Medulla oblongata (tissue), 1 donor: ENCODE data around the gene CCDC85C.

Source experiments
- DNase-seq: peaks from one replicate; pipeline ENCODE4 v3.0.0-alpha.2; 2015; ENCODE audit errors: extremely low spot score

Gene CCDC85C

DNA sequence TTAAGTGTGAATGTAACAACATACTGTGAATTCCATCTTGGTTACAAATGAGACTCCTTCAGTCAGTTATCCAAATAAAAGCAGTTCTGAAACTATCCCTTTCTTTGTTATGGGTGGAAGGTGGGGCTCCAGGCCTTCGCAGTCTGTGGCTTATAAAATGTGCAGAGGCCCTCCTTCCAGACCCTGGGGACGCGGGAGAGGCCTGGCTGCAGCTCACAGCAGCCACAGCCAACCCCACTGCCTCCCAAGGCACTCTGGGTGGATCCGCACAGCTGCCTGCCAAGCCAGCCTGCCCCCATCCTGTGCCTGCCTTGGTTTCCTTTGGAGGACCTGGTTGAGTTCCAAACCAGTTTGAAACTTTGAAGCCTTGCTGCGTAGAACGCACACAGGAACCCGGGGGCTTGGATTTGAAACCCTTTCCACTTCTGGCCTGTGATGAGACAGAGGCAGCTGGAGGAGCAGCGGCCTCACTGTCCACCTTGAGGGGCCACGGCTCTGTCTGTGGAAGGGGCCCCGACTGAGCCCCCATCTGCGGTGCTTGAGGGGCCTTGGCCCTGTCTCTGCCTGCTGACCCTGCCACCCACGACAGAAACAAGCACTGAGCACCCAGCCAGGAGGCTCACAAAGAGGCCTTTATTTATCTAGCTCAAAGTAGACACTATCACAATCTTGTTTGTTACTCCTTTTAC, 92.4 kb downstream of the CCDC85C start:
- peak; percentile 64 for DNase-seq

DNA sequence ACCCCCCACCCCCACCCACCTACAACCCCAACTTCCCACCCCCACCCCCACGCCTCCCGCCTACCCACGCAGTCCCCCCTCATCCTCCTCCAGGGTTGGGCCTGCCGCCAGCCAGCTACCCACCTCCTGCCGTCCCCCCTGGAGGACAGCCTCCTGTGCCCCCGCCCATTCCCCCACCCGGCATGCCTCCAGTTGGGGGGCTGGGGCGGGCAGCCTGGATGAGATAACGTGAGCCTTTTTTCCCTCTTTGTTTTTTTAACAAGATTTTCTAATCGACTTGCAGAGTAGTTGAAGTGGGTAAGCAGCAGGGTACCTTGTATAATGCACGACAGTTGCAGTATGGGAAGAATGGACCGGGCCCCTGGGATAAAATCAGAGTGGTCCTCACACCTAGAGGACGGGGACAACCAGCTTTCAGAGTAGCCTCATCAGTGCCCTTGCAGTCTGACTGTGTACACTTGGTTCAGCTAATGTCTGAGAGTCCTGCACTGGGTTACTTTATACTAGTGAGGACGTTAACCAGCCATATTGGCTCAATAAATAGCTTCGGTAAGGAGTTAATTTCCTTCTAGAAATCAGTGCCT, 93.4 kb downstream of the CCDC85C start:
- DNase-seq = no peak

DNA sequence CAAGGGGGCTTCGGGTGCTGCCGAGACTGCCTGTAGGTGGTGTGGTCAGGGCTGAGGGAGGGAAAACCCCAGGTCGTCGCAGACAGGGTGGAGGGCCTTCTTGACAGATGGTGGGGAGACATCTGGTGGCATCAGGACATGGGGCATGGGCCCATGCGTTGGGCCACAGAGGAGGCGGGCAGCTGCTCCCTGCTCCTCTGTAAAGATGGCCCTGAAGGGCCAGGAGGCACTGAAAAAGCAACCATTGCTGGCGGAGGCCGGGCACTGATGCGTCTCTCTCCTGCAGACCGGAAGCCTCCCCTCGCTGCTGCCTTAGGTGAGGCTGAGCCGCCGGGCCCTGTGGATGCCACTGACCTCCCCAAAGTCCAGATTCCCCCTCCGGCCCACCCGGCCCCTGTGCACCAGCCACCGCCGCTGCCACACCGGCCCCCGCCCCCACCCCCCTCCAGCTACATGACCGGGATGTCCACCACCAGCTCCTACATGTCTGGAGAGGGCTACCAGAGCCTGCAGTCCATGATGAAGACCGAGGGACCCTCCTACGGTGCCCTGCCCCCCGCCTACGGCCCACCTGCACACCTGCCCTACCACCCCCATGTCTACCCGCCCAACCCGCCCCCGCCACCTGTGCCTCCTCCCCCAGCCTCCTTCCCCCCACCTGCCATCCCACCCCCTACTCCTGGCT, 94.0 kb downstream of the CCDC85C start:
- no peak for DNase-seq

DNA sequence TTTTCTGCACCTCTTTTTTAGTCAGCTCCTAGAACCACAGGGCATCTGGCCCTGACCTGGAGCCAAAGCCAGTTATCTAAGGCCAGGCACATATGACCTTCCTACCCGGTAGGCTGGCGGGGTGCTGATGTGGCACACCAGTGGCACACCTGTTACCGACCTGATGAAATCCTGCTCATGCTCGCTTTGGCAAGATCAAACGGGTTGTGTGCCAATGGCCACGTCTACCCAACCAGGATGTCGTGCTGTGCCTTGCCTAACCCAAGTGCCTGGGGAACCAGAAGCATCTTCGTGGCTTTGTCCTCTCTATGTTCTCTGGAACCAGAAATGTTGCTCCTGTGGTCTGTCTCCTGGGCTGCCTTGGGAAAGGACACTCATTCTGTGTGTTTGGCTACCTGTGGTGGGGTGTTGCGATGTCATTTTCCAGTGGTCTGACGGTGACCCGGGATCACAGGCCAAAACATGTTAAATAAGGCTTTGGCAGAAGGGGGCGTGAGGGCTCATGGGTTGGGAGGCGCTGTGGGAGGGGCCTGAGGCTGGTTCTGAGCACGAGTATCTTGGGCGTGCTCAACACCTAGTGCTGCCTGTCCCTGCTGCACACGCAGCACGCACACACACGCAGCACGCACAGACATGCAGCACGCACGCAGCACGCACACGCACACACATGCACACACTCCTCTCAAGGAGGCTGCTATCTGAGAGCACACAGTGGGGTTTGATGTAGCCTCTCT, 94.9 kb downstream of the CCDC85C start:
- no peak for DNase-seq

DNA sequence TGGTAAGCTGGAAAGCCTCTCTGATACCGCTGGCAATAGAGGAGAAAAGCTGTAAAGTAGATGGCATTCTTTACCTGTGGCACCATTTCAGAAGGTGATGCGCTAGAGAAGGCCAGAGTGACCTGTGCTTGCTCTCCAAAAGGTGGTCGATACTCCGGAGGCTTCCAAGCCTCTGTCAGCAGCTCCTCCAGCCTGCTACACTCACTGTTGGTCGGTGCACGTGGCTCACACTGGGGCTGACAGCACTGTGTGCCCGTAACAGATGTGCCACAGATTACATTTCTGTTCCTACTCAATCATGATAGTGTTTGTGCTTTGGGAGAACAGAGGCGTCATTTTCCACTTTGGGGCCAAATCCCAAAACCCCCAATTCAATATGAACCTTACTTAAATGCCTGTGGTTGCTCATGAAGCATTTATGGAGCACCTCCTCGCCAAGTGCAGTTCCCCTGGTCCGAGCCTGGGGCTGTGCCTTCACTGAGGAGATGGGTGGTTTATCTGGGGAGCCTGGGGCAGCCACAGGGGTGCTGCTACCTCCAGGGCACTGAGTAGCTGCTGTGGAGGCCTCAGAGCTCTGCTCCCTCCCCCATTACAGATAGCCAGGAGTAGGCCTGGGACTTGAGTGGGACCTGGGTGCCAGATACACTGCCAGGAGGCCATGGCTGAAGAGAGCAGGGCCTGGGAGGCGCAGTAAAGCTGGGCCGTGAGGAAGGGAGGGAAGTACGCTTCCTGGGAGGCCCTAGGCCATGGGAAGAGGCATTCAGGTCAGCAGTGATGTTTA, 96.0 kb downstream of the CCDC85C start:
- DNase-seq = no peak

DNA sequence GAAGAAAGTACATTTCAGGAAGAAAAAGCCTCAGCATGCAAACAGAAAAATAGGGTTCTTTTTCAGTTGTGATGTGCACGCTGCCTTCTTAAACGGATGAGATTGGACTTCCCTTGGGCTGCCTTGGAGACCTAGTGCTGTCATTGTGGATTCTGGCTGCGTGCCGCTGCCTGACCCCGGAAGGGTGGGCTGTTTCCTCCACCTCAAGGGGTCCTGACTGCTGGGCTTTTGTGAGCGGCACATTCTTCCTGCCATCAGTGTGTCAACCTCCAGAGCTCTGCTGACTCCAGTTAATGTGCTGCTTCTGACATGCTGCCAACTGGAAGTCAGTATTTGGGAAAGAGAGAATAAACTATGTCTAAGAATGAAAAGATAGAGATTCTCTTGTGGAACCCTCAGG, 97.7 kb downstream of the CCDC85C start:
- no peak for DNase-seq

DNA sequence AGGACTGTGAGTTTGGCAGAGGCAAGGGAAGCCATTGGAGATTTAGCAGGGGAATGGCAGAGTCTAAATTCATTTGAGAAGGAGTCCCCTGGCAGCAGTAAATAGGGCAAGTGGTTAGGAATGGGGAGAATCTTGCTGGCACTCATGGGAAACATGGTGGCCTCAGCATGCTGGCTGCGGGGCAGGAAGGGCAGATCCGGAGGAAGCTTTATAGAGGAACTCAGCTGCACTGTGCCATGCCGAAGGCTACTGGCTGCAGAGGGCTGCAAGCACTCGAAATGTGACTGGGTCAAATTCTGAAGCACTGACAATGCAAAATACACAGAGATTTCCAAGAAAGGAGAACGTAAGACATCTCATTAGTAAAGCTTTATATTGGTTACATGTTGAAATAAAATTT, 98.9 kb downstream of the CCDC85C start:
- no peak for DNase-seq

DNA sequence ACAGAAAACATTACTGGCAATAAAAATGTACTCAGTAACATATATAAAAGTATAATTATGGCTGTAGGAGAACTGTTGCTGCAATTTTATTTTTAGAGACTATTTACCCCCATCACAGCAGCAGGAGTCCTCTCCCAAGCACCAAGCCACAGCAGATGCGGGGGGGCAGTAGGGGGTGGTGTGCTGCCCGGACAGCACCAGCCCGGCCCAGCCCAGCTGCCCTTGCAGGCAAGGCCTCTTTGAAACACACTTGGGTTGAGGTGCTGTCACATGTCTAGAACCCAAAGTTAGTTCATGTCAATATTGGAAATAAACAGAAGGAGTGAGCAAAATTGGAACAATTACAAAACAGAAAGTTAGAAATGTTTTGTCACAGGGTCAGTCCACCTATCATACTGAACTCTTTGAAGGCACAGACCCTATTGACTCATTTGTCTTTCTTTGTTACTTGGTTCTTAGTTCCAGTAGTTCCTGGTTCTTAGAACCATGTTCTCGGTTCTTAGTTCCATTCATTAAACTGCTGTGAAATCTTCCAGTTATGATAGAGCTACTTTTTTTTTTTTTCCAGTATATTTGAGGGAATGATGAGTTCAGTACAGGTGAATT, 100.1 kb downstream of the CCDC85C start:
- DNase-seq = no peak

DNA sequence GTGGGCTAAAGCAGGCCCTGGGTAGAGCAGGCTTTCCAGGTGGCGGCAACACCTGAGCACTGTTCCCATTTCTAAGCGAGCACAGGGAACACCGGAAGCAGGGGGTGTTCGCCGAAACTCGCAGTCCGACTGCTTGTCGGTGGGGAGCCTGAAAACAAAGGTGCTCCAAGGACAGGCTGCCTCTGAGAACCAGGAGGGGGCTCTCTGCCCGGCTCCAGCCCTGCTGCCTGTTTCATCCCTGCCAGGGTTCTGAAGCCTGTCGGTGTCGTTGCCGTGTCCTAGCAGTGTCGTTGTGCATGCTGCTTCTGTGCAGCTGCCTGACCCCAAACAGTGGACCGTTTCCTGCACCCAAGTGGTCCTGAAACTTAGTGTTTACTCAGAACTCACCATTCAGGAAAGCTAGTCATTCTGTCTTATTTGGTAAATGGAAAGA, 101.0 kb downstream of the CCDC85C start:
- DNase-seq = no peak

DNA sequence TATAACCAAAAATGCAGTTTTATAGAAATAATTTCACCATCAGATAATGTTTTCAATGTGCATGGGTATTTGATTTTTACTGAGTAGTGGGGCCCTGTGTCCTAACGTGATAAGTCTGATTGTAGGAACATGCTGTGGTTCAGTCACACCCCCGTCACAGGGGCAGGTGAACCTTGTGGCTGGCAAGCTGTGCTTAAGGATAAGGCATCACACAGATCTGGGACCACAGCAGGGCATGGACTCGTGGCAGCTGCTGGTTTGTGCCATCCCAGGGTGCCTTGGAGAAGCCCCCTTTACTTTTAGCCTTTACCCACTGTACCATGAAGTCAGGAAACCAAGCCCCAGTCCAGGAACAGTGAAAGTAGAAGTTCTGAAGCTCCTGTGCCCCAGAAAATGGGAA, 106.1 kb downstream of the CCDC85C start:
- DNase-seq = no peak

DNA sequence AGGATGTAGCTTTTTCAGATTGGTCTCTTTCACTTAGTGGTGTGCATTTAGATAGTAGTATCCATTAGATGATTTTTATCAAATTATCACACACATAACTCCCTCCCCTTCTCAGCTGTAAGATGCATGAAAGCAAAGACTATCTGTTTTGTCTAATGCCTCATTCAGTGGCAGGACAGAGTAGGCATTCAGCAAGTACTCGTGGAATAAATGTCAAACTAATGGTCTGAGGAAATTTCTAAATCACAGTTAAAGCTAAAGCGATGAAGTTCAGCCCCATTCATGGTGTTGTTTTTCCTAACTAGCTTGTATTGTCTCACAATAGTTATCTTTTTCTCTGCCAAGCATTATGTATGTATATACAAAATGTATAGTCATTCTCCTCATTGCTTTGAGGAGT, 106.7 kb downstream of the CCDC85C start:
- no peak for DNase-seq

DNA sequence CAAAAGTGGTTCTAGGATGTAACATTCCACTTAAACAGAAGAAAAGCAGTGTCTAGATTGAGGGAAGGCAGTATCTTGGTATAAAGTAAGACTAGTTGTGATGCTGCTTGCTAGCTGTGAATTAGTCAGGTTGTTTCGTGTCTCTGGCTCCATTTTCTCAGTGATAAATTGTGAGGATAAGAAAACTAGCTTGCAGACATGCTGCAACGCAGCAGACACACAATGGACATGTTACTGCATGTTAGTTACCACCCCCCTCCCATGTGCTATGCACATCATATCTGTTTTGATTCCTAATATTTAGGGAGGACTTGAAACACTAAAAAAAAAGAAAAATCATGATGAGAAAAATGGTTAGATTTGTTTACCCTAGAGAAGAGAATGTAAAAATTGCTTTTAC, 119.9 kb downstream of the CCDC85C start:
- no peak for DNase-seq

DNA sequence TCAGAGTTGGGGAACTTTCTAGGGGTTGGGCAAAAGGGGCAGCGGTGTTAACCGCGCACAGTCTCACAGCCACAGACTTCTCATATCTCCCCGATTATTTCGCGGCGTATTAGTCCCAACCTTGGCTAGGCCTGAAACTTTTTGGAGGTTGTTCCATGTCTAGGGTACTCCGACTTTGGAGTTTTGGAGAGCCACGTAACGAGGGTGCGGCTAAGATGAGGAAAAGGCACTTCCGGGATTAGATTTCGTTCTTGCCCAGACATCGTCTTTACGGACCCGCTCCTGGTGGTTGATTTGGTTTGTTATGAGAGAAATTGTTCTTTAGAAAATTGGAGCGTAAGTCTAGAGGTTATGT, 122.3 kb downstream of the CCDC85C start:
- peak; percentile 41 for DNase-seq

DNA sequence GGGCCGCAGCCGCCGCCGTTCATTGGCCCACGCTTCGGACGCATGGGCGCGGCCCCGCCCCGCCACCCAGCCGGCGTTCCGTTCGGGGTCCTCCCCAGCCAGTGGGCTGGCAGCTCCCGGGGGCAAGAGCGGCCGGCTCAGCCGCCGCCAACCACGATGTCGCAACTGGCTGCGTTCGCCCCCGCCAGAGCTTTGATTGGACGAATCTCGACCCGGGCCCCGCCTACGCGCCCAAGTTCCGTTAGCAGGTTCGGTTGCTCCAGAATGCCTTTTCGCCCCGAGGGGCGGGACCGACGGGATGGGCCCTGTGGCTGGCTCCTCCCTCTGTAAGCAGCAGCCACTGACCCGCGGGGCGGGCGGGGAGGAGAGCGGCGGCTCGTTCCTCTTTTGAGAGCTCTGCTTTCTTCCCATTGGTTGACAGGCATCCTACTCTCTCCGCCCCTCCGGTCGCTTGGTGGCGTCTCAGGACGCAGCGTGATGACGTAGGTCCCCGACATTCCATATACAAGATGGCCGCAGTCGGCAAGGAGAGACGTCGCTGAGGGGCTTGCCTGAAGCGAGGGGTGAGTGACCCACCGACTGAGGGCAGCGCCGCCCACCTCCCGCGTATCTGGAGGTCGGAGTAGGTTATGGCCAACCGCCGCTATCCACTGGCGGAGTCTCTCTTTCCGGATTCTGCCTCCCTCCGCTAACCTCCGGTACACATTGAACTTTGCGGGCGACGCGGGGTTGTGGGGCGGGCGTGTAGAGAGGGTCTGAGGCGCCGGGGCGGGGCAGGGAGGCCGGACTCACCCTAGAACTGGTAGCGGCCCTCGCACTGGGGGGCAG, 122.9 kb downstream of the CCDC85C start, which contains the start of gene CCNK:
TSS of gene CCNK (plus strand) at position 493 of the 828 bp plus-strand sequence. CDS start 11,269 bp downstream, outside the sequence.
- peak; percentile 100 for DNase-seq

DNA sequence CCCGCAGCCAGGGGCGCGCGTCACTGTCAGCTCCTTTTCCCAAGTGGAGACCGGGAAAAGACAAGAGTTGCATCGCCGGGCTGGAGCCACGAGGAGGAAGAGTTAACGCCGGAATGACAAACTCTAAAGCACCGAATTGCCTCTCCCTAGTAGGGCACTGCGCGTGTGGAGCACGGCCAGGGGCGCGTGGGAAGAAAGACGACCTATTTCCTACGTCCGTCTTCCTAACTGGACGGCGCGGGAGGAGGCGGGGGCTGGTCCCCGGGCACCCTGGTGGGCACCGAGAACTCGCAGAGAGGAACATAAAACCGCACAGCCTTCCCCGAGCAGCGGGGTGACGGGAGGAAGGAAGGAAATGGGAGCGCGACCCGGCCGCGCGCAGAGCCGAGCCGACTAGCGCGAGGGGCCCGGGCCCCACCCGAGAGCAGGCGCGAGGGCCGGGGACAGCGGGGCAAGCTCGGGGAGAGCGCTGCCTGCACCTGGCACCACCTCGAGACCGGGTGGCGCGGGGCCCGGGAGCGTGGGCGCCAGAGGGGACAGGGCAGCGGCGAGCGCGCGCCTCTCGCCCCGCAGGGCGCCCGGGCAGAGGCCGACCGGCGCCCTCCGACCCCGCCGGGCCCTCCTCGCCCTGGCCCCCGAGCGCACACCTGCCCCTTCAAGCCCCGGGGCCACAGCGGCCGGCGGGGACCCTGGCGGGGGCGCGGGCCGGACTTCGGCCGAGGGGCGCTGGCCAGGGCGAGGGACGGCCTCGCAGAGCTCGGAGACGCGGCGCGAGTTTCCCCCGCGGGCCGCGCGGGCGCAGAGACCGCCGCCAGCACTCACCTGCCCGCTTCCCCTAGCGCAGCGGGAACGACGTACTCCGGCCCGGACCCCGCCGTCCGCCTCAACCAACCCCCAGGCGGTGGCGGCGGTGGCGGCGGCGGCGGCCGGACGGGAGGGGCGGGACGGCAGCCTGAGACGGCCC, 123.8 kb downstream of the CCDC85C start, which contains the start of gene SETD3:
TSS of gene SETD3 (minus strand) at position 954 of the 964 bp plus-strand sequence. CDS start 15,054 bp downstream, outside the sequence.
- DNase-seq = peak; percentile 44

DNA sequence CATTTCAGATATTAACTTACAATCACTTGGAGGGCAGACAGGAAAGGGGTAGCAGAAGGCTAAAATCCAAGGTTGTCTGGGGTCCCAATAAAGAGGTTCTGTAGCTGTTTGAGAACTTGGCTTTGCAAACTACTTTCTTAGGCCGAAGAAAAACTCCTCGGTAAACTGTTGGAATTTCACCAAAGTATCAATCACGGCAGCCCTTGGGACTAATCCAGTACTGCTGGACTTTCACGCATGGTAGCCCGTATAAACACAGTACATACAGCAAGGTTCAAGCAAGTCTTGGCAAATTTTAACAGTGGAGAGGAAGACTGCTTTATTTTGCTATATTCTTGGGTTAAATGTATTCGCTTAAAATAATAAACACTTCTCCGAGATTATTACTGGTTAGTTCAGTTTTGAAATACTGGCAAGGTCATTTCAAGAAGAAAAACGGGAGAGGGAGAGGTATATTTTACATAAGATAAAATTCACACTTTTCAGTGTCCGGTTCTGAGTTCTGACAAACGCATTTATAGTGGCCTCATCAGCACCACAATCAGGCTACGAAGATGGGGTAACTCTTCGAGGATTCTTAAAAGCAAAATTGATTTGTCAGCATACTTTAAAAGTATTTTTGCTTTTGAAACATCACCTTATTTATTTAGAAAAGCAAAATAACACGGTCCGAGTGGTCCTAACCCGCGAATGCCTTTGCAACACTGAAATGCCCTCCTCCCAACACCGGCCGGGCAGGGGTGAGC, 124.7 kb downstream of the CCDC85C start:
- peak; percentile 6 for DNase-seq

DNA sequence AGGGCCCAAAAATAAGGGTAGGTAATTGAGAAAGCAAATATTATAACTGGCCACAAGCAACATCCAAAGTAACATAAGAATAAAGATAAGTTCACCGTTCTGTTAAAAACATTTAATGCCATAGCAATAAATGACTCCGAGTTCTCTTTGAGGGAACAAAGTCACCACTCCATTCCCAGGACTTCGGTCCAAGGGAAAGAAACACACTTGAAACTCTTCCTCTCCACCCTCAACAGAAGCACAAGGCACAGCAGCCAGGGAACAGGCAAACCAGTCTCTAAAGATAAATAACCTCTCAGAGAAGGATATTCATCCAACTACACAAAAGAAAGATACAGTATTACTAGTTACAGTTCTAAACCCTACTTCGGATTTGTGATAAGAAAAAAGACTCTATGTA, 125.9 kb downstream of the CCDC85C start:
- peak; percentile 19 for DNase-seq

DNA sequence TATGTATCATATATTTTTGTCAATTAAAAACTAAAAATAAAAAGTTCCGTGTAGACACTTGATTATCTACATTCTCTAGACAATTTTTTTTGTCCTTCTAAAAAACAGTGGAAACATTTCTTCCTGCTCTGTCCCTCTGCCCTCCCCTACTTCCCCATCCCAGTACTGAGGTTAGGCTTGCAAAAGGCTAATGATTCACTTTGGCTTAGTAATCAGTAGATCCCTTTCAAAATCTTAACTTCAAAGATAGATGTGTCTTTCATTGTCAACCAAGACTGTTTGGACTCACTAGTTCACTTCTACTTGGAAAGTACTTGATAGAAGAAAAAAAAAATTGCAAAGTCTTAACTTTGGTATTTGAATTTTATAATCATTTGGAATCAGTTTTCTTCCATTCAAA, 127.1 kb downstream of the CCDC85C start:
- DNase-seq = no peak
